HG03460 (cell line): ENCODE measurements around the gene CSTB.
"Not testable (repeated sequence)": the region's sequence is repeated elsewhere in the genome, so short reads cannot be mapped to it uniquely, and the experiment has no call there.

Source experiments
- ATAC-seq: cut with Tn5 transposase; IDR thresholded peaks from one replicate; pipeline ENCODE4 v1.9.1; 2021; ENCODE audit not compliant: unreplicated experiment

CSTB gene, protein sequence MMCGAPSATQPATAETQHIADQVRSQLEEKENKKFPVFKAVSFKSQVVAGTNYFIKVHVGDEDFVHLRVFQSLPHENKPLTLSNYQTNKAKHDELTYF

DNA sequence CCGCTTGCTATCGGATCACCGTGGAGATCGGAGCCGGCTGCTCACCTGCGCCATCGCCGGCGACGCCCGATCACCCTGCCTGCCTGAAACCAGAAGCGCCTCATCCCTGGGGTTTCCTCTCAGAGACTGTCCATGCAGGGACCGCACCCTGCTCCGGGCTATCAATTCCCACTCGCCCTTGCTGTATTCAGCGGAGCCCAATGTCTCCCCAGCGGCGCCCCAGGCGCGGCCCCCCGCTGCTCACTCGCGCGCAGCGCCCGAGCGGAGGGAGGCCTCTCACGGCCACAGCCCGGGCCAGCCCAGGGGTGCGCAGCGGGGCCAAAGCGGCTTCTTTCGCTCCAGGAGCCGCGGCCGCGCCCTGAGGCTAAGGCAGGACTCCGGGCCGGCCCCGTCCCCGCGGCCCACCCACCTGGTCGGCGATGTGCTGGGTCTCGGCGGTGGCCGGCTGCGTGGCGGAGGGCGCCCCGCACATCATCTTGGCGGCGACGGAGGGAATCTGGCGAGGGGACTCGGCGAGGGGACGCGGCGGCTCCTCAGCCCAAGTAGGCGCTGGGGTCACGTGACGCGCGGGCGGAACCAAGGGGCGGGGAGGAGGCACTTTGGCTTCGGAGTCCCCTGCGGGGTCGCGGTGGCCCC, at the start of gene CSTB:
Gene CSTB, minus strand, starts transcription at position 514 of the 636 bp plus-strand sequence. Its CDS starts 39 bp downstream, at position 475.
- peak; percentile 51 for ATAC-seq

DNA sequence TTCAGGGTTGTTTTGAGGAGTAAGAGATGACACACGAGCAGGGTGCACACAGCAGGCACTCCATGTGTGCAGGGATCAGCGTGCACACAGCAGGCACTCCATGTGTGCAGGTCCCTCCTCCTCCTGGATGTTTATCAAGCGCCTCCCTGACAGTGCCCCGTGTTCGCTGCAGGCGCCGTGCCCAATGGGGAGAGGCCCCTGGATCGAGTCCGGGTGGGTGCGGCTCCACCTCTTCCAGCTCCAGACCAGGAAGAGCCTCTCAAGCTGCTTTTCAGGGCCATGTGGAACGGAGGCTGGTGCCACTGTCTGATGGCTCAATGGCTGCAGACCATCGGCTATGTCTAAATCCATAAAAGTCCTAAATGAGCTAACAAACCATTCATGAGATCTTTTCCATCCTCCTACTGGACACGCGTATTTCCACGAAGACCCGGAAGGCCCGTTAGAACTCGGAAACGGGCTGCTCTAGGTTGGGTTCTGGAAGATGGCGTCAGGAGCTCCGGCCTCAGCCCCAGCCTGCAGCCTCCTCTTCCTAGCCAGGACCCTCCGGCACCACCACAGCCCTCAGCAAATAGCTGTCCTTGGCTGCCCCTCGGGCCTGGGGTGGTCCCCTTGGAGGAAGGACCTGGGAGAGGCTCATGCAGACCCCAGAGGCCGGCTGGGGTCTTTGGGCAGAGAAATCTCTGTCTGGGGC, 49.3 kb upstream of the CSTB start:
- no peak for ATAC-seq

DNA sequence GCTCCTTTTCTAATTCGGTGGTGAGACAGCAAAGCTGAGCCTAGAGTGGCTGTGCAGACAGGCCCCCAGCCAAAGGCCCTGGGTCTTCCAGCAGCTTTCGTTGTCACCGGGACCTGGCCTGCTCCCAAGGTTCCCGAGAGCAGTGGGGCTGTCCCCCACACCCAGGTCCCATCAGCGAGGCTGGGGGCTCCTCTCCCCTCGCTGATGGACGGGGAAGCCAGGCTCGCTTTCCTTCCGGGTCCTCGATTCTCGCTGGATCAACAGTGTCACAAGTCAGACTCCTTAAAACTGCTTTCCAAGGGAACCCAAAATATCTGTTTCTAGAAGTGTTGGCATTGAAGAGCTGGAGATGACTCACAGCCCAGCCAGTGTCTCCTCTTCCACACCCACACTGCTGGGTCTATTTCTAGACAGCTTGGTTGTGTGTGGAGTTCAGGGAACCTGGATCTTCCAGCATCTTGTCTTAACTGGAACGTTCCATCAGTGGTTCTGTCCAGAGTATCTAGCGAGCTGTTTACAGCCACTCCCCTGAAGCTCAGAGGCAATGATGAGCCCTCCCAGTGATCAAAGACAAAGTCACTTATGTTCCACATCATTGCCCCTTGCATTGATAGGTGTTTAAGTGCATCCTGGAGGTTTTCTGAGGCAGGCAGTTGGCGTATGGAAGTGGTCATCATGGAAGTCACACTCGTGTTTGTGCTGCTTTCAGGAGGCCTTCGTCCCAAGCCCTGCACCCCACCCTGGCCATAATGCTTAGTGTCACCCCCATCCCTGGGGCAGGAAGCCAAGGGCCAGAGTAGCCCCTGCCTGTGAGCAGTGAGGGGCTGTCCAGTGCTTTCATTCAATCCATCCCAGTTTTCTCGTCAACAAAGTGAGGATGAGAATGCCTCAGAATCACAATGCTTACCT, 48.5 kb upstream of the CSTB start:
- ATAC-seq: no peak

DNA sequence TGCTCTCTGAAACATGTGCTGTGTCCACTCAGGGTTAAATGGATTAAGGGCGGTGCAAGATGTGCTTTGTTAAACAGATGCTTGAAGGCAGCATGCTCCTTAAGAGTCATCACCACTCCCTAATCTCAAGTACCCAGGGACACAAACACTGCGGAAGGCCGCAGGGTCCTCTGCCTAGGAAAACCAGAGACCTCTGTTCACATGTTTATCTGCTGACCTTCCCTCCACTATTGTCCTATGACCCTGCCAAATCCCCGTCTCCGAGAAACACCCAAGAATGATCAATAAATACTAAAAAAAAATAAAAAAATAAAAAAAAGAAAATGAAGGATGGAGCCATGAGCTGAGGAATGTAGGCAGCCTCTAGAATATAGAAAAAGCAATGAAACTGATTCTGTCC, 46.6 kb upstream of the CSTB start:
- ATAC-seq: not testable (repeated sequence)

DNA sequence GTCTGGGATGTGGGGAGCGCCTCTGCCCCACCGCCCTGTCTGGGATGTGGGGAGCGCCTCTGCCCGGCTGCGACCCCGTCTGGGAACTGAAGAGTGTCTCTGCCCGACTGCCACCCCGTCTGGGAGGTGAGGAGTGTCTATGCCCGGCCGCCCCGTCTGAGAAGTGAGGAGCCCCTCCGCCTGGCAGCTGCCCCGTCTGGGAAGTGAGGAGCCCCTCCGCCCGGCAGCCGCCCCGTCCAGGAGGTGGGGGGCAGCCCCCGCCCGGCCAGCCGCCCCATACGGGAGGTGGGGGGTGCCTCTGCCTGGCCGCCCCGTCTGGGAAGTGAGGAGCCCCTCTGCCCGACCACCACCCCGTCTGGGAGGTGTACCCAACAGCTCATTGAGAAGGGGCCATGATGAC, 46.1 kb upstream of the CSTB start:
- ATAC-seq: not testable (repeated sequence)

DNA sequence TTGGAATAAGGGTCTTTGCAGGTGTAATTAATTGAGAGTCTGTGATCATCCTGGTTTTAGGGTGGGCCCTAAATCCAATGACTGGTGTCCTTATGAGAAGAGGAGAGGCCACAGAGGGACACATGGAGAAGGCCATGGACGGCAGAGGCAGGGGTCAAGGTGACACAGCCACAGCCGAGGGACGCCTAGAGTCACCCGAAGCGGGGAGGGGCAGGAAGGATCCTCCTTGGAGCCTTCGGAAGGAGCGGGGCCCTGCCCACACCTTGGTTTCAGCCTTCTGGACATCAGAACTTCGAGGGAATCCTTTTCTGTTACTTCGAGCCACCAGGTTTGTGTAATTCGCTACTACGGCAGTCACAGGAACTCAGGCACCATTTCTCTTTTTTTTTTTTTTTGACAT, 44.4 kb upstream of the CSTB start:
- no peak for ATAC-seq

DNA sequence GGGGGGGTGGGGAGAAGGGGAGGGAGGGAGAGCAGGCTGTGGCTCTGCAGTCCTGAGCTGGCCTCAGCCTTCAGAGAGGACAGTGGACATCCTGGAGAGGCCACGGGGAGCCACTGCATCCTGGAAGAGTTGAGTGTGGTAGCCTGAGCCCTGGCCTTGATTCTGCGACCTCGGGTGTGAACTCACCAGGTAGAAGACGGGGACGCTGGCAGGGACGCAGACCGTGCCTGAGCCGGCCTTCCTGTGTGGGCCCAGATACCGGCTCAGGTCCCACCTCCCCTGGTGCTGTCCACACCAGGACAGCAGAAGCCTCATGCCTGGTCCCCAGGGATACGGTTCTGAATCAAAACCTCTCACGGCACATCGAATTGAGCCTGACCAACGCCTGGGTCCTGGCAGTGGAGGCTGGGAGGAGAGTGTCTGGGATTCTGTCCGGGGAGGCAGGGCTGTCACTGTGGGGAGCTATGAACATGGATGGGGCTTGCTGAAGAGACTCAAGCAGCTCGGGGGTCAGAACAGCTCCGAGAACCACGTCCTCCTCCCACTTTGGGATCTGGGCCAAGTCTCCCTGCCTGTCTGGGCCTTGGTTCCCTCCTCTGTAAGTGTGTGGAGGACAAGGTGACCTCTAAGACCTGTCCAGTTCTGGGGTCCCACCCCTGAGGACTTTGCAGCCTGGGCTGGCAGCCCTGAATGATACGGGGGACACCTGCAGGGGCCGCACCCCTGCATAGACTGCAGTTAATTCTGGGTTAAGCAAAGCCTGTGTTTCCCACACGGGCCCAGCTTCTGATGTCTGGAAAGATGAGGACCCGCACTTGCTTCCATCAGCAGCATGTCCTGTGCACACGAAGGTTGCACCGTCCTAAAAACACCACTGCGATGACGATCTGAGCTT, 43.6 kb upstream of the CSTB start:
- ATAC-seq: no peak

DNA sequence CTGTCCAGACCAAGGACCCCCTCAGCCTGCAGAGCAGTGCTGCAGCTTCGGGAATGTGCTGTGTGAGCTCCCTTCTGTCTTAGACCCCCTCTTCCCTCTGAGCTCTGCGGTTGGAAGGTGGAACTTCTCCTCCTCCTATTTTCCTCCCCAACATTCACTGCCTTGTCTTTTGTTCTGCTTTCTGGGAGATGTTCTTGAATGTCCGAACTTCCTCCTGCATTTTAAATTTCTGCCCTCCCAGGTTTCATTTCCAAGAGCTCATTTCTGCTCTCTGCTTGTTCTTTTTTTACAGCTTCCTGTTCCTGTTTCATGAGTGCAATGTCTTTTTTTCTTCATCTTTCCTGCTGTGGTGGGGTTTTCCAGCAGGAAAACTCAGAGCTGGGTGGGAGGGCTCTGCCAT, 42.6 kb upstream of the CSTB start:
- no peak for ATAC-seq

DNA sequence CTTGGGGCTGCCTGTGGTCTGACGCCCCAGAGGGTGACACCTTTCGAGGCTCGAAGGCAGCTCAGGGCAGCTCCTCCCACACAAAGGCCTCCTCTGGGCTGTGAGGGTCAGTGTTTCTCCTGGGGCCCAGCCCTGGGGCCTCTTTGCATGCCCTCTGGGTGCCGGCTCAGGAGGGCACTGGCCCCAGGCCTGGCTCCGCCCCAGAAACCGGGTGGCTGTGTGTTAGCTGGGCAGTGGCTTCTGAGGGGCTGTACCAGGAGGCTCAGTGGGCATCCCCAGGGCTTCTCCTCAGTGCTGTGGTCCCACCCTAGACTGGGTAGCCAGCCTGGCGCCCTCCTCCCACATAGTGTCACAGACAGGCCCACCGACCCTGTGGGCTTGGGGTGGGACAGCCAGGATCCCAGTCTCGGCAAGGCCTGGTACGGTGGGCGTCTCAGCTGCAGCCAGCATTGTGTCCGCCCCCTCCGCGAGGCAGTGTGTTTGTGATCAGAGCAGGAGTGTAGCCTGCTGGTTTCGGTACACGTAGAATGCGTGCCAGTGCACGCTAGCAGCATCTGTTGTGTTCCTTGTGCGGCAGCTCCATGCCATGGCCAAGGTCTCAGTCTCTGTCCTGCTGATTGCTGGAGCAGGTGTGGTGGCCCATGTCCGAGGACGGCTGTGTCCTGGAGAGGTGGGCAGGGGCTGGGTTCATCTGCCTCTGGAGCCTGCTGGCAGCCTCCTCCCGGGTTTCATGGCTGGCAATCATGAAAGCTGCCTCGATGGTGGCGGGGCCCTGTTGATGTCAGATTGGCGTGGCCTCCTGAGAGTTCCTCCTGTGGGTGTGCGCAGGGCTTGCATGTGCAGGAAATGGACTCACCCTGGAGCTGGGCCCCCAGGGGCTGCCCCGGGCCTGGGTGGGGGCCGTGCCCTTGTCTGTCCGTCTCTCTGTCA, 41.3 kb upstream of the CSTB start:
- ATAC-seq: no peak

DNA sequence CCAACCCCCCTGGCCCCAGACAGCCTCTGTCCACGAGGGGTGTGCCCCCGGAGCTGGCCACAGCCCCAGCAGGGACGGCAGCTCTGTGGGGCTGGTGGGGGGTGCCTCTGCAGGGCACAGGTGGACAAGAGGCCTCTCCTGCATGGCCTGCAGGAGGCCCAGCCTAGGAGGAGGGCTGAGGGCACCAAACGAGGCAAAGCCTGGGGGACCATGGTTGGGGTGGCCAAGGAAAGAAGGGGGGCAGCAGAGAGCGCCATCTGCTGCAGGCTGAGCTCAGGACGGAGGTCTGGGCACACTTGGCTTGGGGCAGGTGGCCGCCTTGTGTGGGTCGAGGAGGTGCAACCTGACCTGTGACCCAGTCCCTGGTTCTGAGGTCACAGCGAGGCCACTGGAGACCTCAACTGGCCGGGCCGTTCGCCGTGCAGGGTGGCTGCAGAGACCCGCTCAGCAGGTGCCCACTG, 40.5 kb upstream of the CSTB start:
- no peak for ATAC-seq

DNA sequence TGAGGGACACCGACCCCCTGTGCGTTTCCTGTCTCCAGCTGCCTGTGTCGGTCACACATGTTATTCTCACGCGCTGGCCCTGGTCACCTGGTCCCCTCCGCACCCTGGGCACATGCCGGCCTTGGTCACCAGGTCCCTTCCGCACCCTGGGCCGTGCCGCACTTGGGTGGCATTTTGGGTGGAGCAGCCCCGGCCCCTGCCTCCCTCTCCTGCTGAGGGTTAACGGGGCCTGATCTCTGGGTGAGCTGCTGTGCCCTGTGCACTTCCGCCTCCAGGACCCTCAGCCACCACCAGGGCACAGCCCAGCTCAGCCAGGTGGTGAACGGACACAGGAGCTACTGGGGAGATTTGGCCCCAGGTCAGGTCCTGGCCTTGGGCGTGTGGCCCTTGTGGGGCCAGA, 39.9 kb upstream of the CSTB start:
- ATAC-seq: no peak

DNA sequence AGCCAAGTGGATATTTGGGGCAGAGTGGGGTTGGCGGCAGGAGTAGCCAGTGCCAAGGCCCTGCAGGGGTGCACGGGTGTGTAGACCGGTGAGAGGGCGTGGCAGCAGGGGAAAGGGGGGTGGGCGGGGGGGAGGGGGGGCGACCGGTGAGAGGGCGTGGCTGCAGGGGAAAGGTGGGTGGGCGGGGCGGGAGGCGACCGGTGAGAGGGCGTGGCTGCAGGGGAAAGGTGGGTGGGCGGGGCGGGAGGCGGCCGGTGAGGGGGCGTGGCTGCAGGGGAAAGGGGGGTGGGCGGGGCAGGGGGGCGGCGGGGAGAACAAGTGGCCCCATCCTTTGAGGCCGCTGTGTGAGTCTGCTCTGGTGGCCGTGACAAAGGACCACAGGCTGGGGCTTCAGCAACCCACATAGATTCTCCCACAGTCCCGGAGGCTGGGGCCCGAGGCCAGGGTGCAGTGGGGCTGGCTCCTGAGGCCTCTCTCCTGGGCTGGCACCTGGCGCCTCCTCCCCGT, 39.1 kb upstream of the CSTB start:
- no peak for ATAC-seq

DNA sequence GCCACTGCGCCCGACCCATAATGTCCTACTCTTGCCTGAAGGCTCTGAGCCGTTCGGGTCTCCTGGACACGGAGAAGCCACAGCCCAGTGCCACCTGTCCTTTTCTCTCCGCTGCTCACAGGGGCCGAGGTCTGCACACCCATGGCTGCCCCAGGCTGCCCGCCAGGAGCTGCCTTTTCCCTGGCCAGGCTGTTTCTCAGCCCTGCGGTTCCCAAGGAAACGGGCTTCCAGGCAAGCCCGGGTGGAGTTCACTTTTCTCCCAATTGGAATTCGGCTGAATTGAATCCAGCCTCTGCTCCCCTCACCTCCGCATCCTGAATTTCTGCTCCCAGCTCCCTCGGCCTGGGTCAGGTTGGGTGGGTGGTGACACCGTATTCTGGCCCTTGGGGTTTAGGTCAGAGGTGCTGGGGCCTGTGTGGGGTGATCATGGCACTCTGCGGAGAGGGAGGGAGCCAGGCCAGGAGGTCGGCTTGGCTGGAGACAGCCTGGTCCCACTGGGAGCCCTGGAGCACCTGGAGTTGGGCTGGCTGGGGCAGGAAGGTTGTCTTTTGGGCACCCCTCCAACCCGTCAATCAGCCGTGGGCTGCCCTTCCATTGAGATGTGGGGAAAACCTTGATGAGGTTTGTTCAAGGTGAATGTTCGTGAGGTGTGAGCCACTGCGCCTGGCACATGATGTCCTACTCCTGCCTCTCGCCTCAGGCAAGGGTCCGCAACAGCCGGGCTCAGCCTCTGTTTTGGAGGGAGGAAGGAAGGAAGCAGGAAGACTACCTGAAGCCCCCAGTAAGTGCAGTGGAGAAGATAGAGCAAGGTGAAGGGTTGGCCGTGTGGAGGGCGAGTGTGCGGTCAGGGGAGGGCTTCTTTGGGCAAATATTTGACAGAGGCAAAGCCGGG, 38.4 kb upstream of the CSTB start:
- no peak for ATAC-seq

DNA sequence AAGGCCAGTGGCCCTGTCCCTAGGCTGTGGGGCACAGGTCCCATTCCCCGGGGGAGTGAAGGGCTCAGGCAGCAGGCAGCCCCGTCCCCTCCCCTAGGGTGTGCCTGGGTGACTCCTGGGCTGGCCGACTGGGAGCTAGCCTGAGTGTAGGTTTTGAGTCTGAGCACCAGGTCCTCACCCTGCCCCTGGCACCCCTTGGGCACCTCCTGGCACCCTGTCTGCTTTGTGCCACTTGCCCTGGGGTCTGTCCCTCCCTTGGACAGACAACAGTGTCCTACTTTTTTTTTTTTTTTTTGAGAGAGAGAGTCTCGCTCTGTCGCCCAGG, 37.5 kb upstream of the CSTB start:
- ATAC-seq: no peak

DNA sequence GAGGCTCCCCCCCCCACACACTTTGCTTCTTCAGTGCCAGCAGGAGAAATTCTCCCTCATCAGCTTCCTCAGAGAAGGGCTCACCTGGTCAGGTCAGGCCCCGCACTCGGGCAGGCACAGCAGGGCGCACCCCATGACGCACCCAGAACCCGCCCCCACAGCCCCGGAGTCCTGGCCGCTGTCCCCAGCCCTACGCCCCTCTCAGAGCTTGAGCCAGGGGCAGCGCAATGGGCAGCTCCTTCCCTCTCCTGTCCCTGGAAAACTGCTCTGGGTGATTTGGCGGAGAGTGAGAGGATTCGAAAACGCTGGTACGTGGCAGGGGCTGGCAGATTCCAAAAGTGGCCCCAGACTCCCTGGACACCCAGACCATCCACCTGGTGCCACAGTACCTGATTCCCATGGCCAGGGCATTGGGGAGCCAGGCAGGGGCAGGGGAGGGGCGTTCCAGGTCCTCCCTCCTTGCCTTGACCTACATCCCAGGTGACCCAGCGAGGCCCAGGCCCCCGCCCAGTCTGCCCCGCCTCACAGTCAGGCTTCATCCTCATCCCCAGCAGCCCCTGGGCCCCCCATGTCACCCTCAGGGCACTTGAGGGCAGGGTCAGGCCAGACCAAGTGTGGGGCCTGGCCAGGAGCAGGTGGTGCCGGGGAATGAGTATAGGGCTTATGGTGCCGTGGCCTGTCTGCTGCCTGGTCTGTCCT, 37.0 kb upstream of the CSTB start:
- no peak for ATAC-seq

DNA sequence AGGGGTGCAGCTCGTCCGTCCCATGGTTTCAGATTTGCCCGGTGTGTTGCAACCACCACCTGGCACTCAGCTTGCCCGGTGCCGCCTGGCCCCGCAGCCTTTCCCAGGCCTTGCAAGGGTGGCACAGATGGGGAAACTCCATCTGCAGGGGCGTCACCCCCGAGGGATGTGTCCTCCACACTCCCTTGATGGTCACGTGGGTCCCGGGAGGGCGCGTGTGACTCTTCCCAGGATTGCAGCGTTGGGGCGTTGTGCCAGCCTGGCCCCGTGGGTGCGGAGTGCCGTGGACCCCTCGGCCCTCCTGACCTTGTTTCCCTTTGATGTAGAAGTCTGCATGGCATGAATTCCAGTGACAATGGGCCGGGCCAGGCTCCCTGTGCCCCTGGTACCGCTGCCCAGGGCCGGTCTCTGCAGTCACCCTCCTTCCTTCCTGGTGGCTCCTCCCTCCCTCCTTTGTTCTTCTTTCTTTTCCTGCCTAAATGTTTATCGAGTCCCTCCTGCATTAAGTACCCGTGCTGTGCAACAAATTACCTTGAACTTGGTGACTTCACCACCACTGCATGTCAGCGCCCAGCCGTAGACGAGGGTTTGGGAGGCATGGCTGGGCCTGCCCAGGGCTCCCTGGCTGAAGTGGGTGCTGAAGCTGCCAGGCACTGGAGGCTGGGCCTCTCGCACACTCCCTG, 36.2 kb upstream of the CSTB start:
- ATAC-seq: no peak
